Karpas-422 (cell line): ENCODE data around the gene HDAC4. TPM values are rescaled to one million over a fixed set of nuclear protein-coding genes. Genes with fewer than 3 reads are reported as not detected.

ENCODE experiments used
- DNase-seq: peaks from one replicate; pipeline ENCODE4 v3.0.0-alpha.2; 2015
- H2AFZ ChIP-seq: fragments of 200-600 bp; sonication (generic); 2 replicates; pipeline ENCODE4 v1.6.1; 2014; ENCODE audit warnings: antibody characterized with exemption, low read length, mixed read lengths
- H3K27ac ChIP-seq: fragments of 200-600 bp; sonication (generic); 2 replicates; pipeline ENCODE4 v1.5.1; 2014; ENCODE audit warnings: mild to moderate bottlenecking, low read length, moderate library complexity
- H3K27me3 ChIP-seq: fragments of 200-600 bp; sonication (generic); 2 replicates; pipeline ENCODE4 v1.6.1; 2014; ENCODE audit warnings: low read length, mixed read lengths
- H3K36me3 ChIP-seq: fragments of 200-600 bp; sonication (generic); 2 replicates; pipeline ENCODE4 v1.6.1; 2014; ENCODE audit warnings: low read length, mixed read lengths; ENCODE audit not compliant: insufficient read depth
- H3K4me1 ChIP-seq: fragments of 200-600 bp; sonication (generic); 2 replicates; pipeline ENCODE4 v1.6.1; 2014; ENCODE audit warnings: mild to moderate bottlenecking, low read length, mixed read lengths
- H3K4me2 ChIP-seq: fragments of 200-600 bp; sonication (generic); 2 replicates; pipeline ENCODE4 v1.6.1; 2014; ENCODE audit warnings: low read length, low read depth, mild to moderate bottlenecking; ENCODE audit not compliant: poor library complexity, severe bottlenecking
- H3K4me3 ChIP-seq: fragments of 200-600 bp; sonication (generic); 2 replicates; pipeline ENCODE4 v1.5.1; 2014; ENCODE audit warnings: mild to moderate bottlenecking, antibody characterized with exemption, low read length, mixed read lengths
- H3K79me2 ChIP-seq: fragments of 200-600 bp; sonication (generic); 2 replicates; pipeline ENCODE4 v1.6.1; 2014; ENCODE audit warnings: mild to moderate bottlenecking, low read length, mixed read lengths
- H3K9ac ChIP-seq: fragments of 200-600 bp; sonication (generic); 2 replicates; pipeline ENCODE4 v1.6.0; 2014; ENCODE audit warnings: low read length
- H3K9me2 ChIP-seq: fragments of 200-600 bp; sonication (generic), shearing (Covaris generic); replicated peaks from 2 replicates; pipeline ENCODE4 v1.6.0; 2014; ENCODE audit warnings: mild to moderate bottlenecking, low read length, moderate library complexity; ENCODE audit not compliant: insufficient read depth
- H3K9me3 ChIP-seq: fragments of 300-700, 200-600 bp; sonication (generic); 2 replicates; pipeline ENCODE4 v1.6.1; 2014; ENCODE audit warnings: low read length, mixed read lengths
- H4K20me1 ChIP-seq: fragments of 200-600 bp; sonication (generic); 2 replicates; pipeline ENCODE4 v1.6.1; 2014; ENCODE audit warnings: mild to moderate bottlenecking, antibody characterized with exemption, low read length, low read depth; ENCODE audit not compliant: insufficient read depth
- total RNA-seq: library from RNA; depleted of rRNA; stranded (reverse); fragments of >200 nt; shearing (Covaris generic); gene quantifications from 2 replicates; pipeline ENCODE4 v1.2.3, GENCODE V29; 2014; ENCODE audit warnings: low replicate concordance

Gene HDAC4
- total RNA-seq, 1 experiment from 2014 or later: 8.5 TPM

GRCh38 chr2:239433777-239434403 is 33.1 kb upstream of the HDAC4 start:
- H3K9me2 ChIP-seq: no peaks in the 10 kb centered on the region
- no peaks in the 10 kb centered on the region for H3K27me3 ChIP-seq
- no peak overlapping the region for H3K4me2 ChIP-seq
- H3K9me3 ChIP-seq: no peaks in the 10 kb centered on the region
- H3K36me3 ChIP-seq: no peaks in the 10 kb centered on the region
- H4K20me1 ChIP-seq: no peaks in the 10 kb centered on the region
- no peaks in the 10 kb centered on the region for H3K79me2 ChIP-seq
- no peak overlapping the region for H3K4me3 ChIP-seq
- no peak for DNase-seq
- H3K4me1 ChIP-seq: no peaks in the 10 kb centered on the region
- H2AFZ ChIP-seq: no peak overlapping the region
- no peak overlapping the region for H3K9ac ChIP-seq
- H3K27ac ChIP-seq: no peak overlapping the region

DNA sequence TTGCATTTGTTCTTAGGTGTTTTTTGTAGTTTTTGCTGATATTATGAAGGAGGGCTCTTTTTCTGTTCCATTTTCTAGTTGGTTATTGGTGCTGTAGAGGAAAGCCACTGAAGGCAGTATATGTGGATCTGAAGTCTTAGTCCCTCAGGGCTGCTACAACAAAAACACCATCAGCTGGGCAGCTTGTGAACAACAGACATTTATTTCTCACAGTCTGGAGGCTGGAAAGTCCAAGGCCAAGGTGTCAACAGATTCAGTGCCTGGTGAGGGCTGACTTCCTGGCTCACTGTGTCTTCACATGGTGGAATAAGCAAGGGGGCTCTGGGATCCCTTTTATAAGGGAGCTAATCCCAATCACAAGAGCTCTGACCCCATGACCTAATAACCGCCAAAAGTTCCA is 31.4 kb upstream of the HDAC4 start:
- H4K20me1 ChIP-seq: no peaks in the 10 kb centered on the region
- H3K4me2 ChIP-seq: no peak overlapping the region
- H3K27ac ChIP-seq: no peak overlapping the region
- H3K36me3 ChIP-seq: no peaks in the 10 kb centered on the region
- H3K4me1 ChIP-seq: no peaks in the 10 kb centered on the region
- H3K79me2 ChIP-seq: no peaks in the 10 kb centered on the region
- DNase-seq: no peak
- H3K27me3 ChIP-seq: no peaks in the 10 kb centered on the region
- H3K9me2 ChIP-seq: no peaks in the 10 kb centered on the region
- no peaks in the 10 kb centered on the region for H3K9me3 ChIP-seq
- no peak overlapping the region for H3K9ac ChIP-seq
- H3K4me3 ChIP-seq: no peak overlapping the region
- no peak overlapping the region for H2AFZ ChIP-seq

DNA sequence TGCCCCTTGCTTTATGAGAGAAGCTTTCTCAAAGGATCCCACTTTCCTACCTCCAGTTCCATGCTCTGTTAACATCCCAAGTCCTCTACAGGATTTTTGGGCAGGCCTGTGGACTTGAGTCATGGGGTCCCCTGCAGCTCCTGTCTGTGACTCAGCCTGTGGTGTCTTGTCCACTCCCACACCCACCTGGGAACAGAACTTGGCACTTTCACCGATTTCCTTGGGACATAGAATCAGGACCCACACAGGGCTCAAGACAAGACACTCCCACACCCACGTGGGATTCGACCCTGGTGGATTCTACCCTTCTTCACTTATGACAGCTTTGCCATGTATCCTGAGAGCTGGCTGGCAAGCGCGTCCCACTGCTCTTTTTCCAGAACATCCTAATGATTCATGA is 30.7 kb upstream of the HDAC4 start:
- Histone ChIP-seq H3K9me2 (no peaks in the 10 kb centered on the region), H2AFZ (no peak overlapping the region), H3K9me3 (no peaks in the 10 kb centered on the region), H3K4me3 (no peak overlapping the region), H4K20me1 (no peaks in the 10 kb centered on the region), H3K27ac (no peak overlapping the region), H3K36me3 (no peaks in the 10 kb centered on the region), H3K4me2 (no peak overlapping the region), H3K9ac (no peak overlapping the region), H3K4me1 (no peaks in the 10 kb centered on the region), H3K27me3 (no peaks in the 10 kb centered on the region), H3K79me2 (no peaks in the 10 kb centered on the region)
- no peak for DNase-seq

DNA sequence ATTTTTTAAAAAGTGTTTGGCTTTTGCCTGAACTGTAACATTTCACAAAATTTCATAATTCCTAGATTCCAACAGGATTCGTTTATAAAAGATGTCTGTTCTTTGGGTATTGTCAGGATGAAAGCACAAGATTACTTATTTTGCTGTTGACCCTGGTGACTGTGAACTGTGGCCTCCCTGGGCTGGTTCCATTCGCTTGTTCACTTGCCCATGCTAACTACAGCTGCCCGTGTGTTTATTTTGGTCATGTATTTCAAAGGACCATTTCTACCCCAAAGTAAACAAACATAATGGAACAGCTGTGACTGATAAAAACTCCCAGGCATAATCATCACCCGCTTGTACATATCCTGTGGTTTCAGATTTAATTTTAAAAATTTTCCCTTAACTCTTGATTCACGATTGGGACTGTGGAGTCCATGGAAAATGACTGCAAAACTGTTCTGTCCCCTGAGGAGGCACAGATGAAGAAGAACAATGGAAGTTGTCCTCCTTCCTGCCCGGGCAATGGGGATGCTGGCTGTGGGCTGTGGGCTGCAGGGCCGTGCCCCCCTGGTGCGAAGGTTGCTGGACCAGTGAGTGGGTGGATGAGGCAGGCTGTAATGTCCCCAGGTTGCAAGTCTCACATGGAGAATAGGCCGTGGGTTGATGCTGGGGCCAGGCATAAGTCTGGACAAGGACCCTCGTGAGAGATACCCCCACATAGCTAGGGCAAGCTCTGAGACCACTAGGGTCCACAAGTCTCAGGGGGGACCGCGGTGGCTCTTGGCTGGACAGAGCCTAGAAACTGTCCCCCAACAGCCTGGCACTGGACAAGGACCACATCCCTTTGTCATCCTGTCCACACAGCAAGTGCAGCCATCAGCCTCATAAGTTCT is 28.9 kb upstream of the HDAC4 start:
- Histone ChIP-seq H3K4me2 (no peak overlapping the region), H3K36me3 (no peaks in the 10 kb centered on the region), H2AFZ (no peak overlapping the region), H3K4me3 (no peak overlapping the region), H3K27me3 (no peaks in the 10 kb centered on the region), H3K4me1 (no peaks in the 10 kb centered on the region), H3K9ac (no peak overlapping the region), H3K9me2 (no peaks in the 10 kb centered on the region), H3K79me2 (no peaks in the 10 kb centered on the region), H3K9me3 (no peaks in the 10 kb centered on the region), H3K27ac (no peak overlapping the region), H4K20me1 (no peaks in the 10 kb centered on the region)
- DNase-seq: no peak

GRCh38 chr2:239425631-239426030 is 24.8 kb upstream of the HDAC4 start:
- H3K79me2 ChIP-seq: no peaks in the 10 kb centered on the region
- H2AFZ ChIP-seq: no peak overlapping the region
- H4K20me1 ChIP-seq: no peaks in the 10 kb centered on the region
- no peak for DNase-seq
- H3K4me3 ChIP-seq: no peak overlapping the region
- no peak overlapping the region for H3K9ac ChIP-seq
- no peaks in the 10 kb centered on the region for H3K9me3 ChIP-seq
- H3K36me3 ChIP-seq: no peaks in the 10 kb centered on the region
- no peaks in the 10 kb centered on the region for H3K4me1 ChIP-seq
- no peaks in the 10 kb centered on the region for H3K27me3 ChIP-seq
- no peaks in the 10 kb centered on the region for H3K9me2 ChIP-seq
- no peak overlapping the region for H3K4me2 ChIP-seq
- H3K27ac ChIP-seq: no peak overlapping the region

DNA sequence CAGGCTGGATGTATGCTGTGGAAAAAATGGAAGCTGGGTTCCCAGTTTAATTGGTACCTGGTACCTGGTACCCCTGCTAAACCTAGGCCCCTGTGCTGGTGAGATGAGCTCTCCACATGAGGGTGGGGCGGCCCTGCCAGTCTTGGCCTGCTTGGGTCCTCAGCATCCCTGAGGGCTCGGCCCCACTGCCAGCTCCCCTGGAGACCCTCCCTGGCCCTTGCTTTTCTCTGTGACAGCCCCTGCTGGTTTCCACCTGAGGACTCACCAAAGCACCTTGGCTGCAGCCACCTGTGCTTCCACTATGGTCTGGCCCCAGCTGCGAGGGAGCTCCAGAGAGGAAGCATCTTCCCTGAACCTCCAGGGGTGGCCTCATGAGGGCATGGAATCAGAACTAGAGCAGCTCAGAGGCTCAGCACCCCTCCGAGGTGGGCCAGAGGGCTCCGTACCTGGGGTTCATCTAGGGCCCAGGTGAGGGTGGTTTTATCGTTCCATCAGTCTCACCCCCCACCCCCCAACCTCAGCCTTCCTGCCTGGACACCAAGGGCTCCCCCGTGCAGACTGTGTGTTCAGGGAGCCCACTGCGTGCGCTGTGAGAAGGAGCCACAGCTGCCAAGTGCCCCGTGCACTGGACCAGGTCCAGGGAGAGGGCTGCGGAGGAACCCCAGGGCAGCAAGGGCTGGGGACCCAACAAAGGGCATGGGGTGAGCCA is 23.7 kb upstream of the HDAC4 start:
- H3K9ac ChIP-seq: no peak overlapping the region

GRCh38 chr2:239423551-239423950 is 22.7 kb upstream of the HDAC4 start:
- Histone ChIP-seq H3K9me3 (no peaks in the 10 kb centered on the region), H3K4me3 (no peak overlapping the region), H3K36me3 (no peaks in the 10 kb centered on the region), H3K9me2 (no peaks in the 10 kb centered on the region), H3K27ac (no peak overlapping the region), H3K4me2 (no peak overlapping the region), H2AFZ (no peak overlapping the region), H3K9ac (no peak overlapping the region), H3K4me1 (no peaks in the 10 kb centered on the region), H4K20me1 (no peaks in the 10 kb centered on the region), H3K79me2 (no peaks in the 10 kb centered on the region), H3K27me3 (no peaks in the 10 kb centered on the region)
- no peak for DNase-seq

More for the DNA sequence above, 23.7 kb upstream of the HDAC4 start:
- no peak for DNase-seq
- H3K9me3 ChIP-seq: no peaks in the 10 kb centered on the region
- H3K36me3 ChIP-seq: no peaks in the 10 kb centered on the region
- no peaks in the 10 kb centered on the region for H3K79me2 ChIP-seq
- no peaks in the 10 kb centered on the region for H4K20me1 ChIP-seq
- H3K4me3 ChIP-seq: no peak overlapping the region
- H3K4me2 ChIP-seq: no peak overlapping the region
- H2AFZ ChIP-seq: no peak overlapping the region
- no peak overlapping the region for H3K27ac ChIP-seq
- H3K9me2 ChIP-seq: no peaks in the 10 kb centered on the region
- H3K4me1 ChIP-seq: no peaks in the 10 kb centered on the region
- no peaks in the 10 kb centered on the region for H3K27me3 ChIP-seq

DNA sequence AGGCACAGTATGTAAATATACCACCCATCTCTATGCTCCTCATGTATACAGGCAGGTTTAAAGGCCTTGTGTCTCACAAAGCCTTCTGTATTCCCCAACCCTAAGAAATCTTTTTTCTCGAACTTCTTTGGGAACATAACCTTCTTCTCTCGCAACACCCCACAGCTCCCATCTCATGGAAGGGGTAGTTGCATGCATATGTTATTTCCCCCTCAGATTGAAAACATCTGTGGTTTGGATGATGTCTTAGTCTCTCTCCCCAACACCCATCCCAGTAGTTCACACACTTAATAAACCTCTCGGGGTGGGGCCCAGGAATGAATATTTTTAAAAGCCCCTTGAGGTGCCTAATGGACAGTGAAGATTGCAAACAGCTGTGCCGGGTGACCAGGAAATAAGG is 21.0 kb upstream of the HDAC4 start:
- H3K9me3 ChIP-seq: no peaks in the 10 kb centered on the region
- no peaks in the 10 kb centered on the region for H3K4me1 ChIP-seq
- H3K9me2 ChIP-seq: no peaks in the 10 kb centered on the region
- H2AFZ ChIP-seq: no peak overlapping the region
- no peaks in the 10 kb centered on the region for H3K79me2 ChIP-seq
- no peaks in the 10 kb centered on the region for H3K27me3 ChIP-seq
- H3K4me2 ChIP-seq: no peak overlapping the region
- DNase-seq: no peak
- H3K4me3 ChIP-seq: no peak overlapping the region
- H3K9ac ChIP-seq: no peak overlapping the region
- no peak overlapping the region for H3K27ac ChIP-seq
- H4K20me1 ChIP-seq: no peaks in the 10 kb centered on the region
- H3K36me3 ChIP-seq: no peaks in the 10 kb centered on the region
